ENCODE measurements around the gene TMEM165.

The TMEM165 gene

DNA sequence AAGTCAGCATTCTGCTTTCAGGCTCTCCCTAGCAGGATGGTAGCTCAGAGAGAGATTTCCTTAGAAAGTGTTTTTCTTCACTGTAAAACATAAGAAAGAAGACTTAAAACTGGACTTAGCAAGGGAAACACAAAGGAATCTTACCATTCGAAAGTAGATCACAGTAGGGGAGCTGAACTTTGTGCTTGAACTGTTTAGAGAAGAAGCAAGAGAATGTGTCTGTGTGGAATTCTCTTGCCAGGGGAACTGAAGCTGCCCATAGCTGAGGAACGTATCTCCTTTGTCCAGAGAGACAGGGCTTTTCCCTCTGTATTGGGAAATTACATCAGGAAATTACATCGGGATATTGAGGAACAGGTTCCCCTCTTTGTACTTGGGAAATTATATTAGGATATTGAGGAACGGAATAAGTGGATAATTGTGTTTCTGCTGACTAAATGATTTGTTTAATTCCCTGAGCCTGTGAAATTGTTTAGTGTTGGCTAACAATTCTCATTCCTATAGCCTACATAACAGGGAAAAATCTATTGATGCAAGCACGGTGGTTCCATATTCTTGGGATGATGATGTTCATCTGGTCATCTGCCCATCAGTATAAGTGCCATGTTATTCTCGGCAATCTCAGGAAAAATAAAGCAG, 28.6 kb upstream of the TMEM165 start:
- no peak for DNase-seq (ENCODE audit: low read depth)

- no peak for DNase-seq (ENCODE audit: low read depth)
Observed at GRCh38 chr4:55369968-55370367, 25.8 kb upstream of the TMEM165 start.

GRCh38 chr4:55372259-55372658, 23.5 kb upstream of the TMEM165 start:
- no peak for DNase-seq (ENCODE audit: low read depth)

- DNase-seq (ENCODE audit: low read depth): no peak
Observed at GRCh38 chr4:55373461-55373860, 22.3 kb upstream of the TMEM165 start.

DNA sequence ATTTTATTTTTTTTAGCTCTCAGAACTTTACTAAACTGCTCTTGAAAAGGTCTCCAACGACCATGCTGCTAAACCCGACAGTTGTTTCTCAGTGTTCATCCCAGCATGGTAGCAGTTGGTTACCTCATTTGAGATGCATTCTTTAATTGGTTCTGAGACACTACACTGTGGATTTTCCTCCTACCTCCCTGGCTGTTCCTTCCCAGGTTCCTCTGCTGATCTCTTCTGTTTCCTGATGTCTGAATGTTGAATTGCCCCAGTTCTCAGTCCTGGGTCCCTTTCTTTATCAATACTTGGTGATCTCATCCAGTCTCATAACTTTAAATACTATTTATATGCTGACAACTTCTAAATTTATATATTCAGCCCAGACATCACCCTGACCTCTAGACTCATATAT, 19.1 kb upstream of the TMEM165 start:
- no peak for DNase-seq (ENCODE audit: low read depth)

- no peak for DNase-seq (ENCODE audit: low read depth)
Observed at GRCh38 chr4:55378617-55379467, 16.9 kb upstream of the TMEM165 start.

GRCh38 chr4:55380576-55380975, 15.2 kb upstream of the TMEM165 start:
- DNase-seq (ENCODE audit: low read depth): no peak

DNA sequence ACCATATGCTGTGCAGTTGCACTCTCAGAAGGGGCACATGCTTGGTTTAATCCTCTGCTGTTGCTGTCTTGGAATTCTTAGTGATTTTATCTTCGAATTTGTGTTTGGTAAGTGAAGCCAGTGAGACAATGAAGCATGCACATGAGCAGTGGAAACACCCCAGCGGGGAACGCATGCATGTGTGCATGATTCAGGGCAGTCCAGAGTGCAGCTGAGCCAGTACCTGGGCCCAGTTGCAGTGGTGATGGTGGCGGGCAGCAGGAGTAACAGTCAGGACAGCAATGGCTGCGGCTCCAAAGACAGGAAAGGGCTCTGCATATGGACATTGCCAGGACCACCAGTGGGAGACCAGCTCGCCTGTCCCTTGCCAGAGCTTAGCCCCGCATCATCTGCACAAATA, 14.3 kb upstream of the TMEM165 start:
- DNase-seq (ENCODE audit: low read depth): no peak

- DNase-seq (ENCODE audit: low read depth): no peak
Observed at GRCh38 chr4:55382488-55383003, 13.2 kb upstream of the TMEM165 start.

DNA sequence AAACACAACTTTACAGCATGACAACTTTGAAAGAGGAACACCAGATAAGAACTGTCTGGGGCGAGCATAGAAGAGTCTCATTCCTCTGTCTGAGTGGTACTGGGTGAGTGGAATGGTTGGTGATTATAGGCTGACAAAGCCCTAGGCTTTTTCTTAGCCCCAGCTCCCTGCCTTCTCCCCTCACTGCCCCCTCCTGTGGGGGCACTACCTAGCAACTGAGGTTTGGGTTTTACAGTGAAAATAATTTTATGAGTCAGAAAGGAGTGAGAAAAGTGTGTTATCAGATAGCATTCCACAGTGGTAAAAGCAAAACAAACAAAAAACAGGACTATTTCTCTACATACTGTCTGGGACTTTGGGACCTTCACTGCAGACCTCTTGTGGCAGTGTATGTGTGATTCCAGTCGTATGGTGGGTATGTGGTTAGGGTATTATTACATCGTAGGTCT, 10.5 kb upstream of the TMEM165 start:
- no peak for DNase-seq (ENCODE audit: low read depth)

DNA sequence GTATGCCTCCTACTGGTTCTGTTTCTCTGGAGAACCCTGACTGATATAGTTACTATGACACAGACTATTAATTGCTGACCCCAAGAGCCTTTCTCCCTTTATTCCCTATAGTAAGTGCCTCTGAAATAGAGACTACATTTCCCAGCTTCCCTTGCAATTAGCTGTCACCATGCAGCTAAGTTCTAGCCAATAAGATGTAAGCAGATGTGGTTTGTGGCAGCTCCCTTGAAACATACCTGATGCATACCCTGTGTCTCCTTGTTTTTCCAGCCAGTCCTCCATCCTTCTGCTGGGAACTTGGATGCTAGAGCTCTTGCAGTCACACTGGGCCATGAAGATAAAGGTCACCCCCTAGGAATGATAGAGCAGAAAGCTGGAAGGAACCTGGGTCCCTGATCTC, 9.7 kb upstream of the TMEM165 start:
- DNase-seq (ENCODE audit: low read depth): no peak

- DNase-seq (ENCODE audit: low read depth): no peak
Observed at GRCh38 chr4:55386840-55387239, 8.9 kb upstream of the TMEM165 start.

DNA sequence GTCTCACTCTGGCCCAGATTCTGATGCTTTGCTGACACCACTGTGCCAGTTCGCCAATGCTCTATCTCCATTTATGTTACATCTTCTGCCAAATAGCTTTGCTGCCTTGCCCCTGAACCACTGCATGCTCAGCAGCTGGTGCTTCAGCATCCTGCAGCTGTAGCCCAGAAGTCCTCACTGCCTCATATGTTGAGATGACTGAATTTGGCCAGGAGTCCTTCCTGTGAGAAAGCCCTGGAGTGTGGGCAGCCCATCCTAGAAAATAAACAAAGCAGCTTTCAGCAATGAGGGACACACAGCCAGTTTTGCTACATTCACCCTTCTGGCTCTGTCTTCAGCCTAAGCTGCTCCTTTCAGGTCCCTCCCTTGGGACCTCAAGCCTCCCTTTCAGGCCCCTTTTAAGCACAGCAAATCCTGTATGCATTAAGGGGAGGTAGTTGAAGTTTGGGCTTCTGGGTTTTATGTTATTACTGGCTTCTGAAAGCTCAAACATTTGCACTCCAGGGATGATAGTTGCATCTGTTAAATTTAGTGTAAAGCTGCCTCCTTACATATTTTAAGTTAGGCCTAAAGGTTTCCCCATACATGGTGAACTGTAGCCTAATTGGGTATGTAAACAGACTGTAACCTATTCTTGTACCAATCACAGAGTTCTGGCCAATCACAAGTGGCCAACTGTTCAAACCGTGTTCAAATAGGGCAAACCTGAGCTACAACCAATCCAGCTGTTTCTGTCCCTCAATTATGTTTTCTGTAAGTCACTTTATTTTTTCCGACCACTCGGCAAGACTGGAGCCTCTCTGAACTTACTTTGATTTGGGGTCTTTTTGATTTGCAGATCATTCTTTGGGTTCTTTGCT, 2.1 kb upstream of the TMEM165 start:
- DNase-seq (ENCODE audit: low read depth): no peak

GRCh38 chr4:55395218-55395528, 584 bp upstream of the TMEM165 start:
- DNase-seq (ENCODE audit: low read depth): no peak

DNA sequence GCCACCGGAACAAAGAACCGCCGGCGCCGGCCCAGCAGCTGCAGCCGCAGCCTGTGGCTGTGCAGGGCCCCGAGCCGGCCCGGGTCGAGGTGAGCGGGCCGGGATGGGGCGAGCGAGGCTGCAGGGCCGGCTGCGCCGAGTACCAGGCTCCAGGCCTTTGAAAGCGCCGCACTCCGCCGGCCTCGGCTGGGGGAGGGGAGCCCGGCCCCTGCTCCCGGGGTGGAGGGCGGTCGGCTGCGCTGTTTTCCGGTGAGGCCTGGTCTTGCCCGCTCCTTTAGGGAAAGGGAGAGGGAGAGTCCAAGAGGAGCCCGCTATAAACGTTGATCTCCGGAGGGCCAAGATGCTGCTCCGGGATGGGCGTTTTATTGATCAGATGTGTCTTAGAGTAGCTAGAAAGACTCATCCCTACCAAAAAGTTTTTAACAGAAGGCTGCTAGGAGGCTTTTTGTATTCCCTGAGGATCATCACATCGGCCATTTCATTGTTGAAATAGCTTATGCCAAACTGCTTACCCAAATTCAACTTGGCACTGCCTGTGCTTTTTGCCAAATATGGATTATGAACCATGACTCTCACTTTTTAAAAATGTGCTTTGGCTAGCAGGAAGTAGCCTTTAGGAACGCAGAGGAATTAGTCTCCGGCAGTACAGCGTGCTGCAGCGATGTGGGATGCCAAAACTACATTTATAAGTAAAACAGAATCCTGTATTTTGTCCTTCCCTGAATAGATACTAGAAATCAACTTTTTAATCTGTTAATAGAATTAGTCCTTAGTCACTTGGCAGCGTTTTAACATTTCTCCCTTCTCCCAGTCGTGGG, 760 bp downstream of the TMEM165 start:
- DNase-seq (ENCODE audit: low read depth): peak; percentile 1

- DNase-seq (ENCODE audit: low read depth): no peak
Observed at GRCh38 chr4:55397126-55397436, 1.3 kb downstream of the TMEM165 start.

GRCh38 chr4:55397520-55398321, 2.0 kb downstream of the TMEM165 start:
- DNase-seq (ENCODE audit: low read depth): no peak

GRCh38 chr4:55398461-55398860, 2.7 kb downstream of the TMEM165 start:
- no peak for DNase-seq (ENCODE audit: low read depth)

DNA sequence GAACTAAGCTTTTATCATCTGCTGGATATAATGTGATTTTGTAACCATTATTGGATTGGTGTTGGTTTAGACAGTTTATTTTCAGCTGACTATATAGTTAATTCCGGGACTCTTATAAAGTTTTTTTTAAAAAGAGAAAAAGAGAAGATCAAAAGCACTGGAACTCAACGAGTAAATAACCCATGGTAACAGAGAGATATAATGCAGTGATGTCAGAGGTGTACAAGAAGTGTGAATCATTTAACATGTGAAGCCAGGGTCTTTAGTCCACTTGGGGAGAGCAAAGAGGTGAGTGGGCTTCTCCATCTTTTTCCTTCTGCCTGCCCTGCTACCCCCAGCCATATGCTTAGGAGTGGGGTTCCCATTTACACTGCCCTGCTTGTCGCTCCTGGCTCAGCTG, 3.2 kb downstream of the TMEM165 start:
- DNase-seq (ENCODE audit: low read depth): no peak

- DNase-seq (ENCODE audit: low read depth): no peak
Observed at GRCh38 chr4:55399581-55399980, 3.8 kb downstream of the TMEM165 start.

DNA sequence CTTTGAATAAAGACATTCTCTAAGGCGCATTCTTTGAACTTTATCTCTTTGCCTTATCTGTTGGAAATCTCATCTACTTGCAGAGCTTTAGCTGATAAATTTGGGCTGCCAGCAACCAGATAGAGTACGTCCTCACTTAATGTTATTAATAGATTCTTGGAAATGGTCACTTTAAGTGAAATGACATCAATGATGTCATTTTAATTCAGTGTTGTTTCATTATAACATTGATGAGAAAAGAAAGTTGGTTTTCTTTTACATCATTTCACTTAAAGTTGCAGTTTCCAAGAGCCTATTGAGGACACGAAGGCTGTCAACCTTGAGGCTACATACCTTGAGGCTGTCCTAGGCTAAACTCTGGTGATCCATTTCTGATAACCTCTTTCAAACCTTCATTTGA, 9.3 kb downstream of the TMEM165 start:
- DNase-seq (ENCODE audit: low read depth): no peak

Data from T-helper 22 cell (primary cell).